DND-41 (cell line): ENCODE measurements around the gene RAD51B.

Experiments
- ATAC-seq: fragments of 200-7000 bp; cut with Tn5 transposase; 3 replicates; pipeline ENCODE4 v1.9.1; 2021; ENCODE audit warnings: low read depth; ENCODE audit not compliant: insufficient read depth
- DNase-seq: peaks from one replicate; pipeline ENCODE4 v3.0.0-alpha.2; 2020
- H2AFZ ChIP-seq: 2 replicates; pipeline ENCODE4 v1.6.0; 2012; ENCODE audit warnings: low read depth, low read length
- H3K27ac ChIP-seq: 2 replicates; pipeline ENCODE4 v1.5.1; 2012; ENCODE audit warnings: low read length, inconsistent platforms
- H3K27me3 ChIP-seq: fragments of 200-600 bp; sonication (generic); 2 replicates; pipeline ENCODE4 v1.6.0; 2012; ENCODE audit warnings: low read length, mild to moderate bottlenecking, inconsistent platforms; ENCODE audit not compliant: insufficient read depth, poor library complexity
- H3K36me3 ChIP-seq: 2 replicates; pipeline ENCODE4 v1.5.1; 2012; ENCODE audit warnings: low read length, inconsistent platforms; ENCODE audit not compliant: insufficient read depth
- H3K4me1 ChIP-seq: 2 replicates; pipeline ENCODE4 v1.5.1; 2012; ENCODE audit warnings: mild to moderate bottlenecking, low read length; ENCODE audit not compliant: insufficient read depth
- H3K4me2 ChIP-seq: 2 replicates; pipeline ENCODE4 v1.6.0; 2012; ENCODE audit warnings: mild to moderate bottlenecking, moderate library complexity, low read length, inconsistent platforms; ENCODE audit not compliant: insufficient read depth
- H3K4me3 ChIP-seq, 2 experiments: fragments of 200-600 bp in 1 of 2; shearing (Covaris generic) in 1 of 2; 2 replicates each; pipeline ENCODE4 v1.5.1; 2012 to 2016; ENCODE audit warnings: inconsistent platforms in 2 of 2, low read length in 2 of 2, mild to moderate bottlenecking in 2 of 2, low read depth in 1 of 2, moderate library complexity in 1 of 2
- H3K79me2 ChIP-seq: 2 replicates; pipeline ENCODE4 v1.6.0; 2012; ENCODE audit warnings: low read length, inconsistent platforms; ENCODE audit not compliant: insufficient read depth
- H3K9ac ChIP-seq: 2 replicates; pipeline ENCODE4 v1.6.0; 2012; ENCODE audit warnings: low read depth, mild to moderate bottlenecking, inconsistent platforms, low read length, moderate library complexity
- H3K9me3 ChIP-seq: 2 replicates; pipeline ENCODE4 v1.5.1; 2012; ENCODE audit warnings: low read length, moderate library complexity, mild to moderate bottlenecking, inconsistent platforms; ENCODE audit not compliant: insufficient read depth, severe bottlenecking
- H4K20me1 ChIP-seq: 2 replicates; pipeline ENCODE4 v1.6.0; 2012; ENCODE audit warnings: low read length; ENCODE audit not compliant: insufficient read depth
- EZH2 ChIP-seq: IDR thresholded peaks from 3 replicates; pipeline ENCODE4 v1.6.1; 2012; ENCODE audit warnings: borderline replicate concordance, low read depth, mild to moderate bottlenecking, moderate library complexity, low read length, inconsistent platforms; ENCODE audit not compliant: severe bottlenecking
- TF ChIP-seq, protein P1 (sequence below): IDR thresholded peaks from 2 replicates; pipeline ENCODE4 v1.5.1; 2012; ENCODE audit warnings: borderline replicate concordance, low read length, moderate library complexity, mild to moderate bottlenecking; ENCODE audit not compliant: poor library complexity, severe bottlenecking; ENCODE audit errors: extremely low read depth

Gene RAD51B

DNA sequence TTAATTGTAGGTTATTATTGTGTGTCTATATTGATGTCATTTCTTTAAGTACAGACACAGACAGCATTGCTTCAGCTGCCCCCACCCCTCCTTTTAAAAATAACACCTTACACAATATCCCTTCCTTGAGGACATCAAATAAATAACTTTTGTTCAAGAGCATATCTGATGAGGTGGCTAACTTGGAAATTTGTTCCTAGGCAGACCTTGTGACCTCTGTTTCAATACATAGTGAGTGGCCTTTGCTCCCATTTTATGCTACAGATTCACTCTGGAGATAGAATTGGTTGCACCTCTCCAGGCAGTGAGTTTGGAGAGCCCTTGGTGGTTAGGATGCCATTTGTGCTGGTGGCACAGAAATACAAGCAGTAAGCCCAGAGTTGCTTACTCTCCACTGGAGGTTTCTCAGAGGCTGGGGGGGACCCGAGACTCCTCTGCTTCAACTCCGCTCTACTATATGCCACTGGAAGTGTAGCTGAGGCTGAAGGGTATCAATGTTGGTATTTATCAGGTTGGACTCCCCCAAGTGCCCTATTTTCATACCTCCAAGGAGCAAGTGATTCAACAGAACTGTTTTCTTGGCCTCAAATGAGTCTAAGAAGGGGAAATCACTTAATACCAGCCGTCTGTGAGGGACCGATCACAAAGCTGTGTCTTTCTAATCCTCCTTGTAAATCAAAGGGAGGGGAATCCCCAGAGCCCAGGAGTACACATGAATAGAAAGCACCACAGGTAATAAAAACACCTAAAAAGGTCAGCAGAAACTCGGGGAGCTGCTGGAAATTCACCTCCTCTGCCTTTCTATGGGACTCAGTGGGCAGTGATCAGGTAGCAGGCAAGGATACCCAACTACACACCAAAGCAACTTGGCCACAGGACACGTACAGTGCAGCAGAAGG lies 463.1 kb downstream of the RAD51B start:
- no peak for TF ChIP-seq EZH2
- TF ChIP-seq, protein P1, sequence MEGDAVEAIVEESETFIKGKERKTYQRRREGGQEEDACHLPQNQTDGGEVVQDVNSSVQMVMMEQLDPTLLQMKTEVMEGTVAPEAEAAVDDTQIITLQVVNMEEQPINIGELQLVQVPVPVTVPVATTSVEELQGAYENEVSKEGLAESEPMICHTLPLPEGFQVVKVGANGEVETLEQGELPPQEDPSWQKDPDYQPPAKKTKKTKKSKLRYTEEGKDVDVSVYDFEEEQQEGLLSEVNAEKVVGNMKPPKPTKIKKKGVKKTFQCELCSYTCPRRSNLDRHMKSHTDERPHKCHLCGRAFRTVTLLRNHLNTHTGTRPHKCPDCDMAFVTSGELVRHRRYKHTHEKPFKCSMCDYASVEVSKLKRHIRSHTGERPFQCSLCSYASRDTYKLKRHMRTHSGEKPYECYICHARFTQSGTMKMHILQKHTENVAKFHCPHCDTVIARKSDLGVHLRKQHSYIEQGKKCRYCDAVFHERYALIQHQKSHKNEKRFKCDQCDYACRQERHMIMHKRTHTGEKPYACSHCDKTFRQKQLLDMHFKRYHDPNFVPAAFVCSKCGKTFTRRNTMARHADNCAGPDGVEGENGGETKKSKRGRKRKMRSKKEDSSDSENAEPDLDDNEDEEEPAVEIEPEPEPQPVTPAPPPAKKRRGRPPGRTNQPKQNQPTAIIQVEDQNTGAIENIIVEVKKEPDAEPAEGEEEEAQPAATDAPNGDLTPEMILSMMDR, result no peak
- no peaks in the 10 kb centered on the region for H3K27me3 ChIP-seq
- peak; percentile 8 for DNase-seq
- no peak overlapping the region for H3K9ac ChIP-seq
- no peak for ATAC-seq
- H3K4me2 ChIP-seq, result no peak overlapping the region
- peak overlapping the region; percentile 6 for H3K27ac ChIP-seq
- no peaks in the 10 kb centered on the region for H3K36me3 ChIP-seq
- H3K4me3 ChIP-seq, result no peak overlapping the region
- peaks cover 42% of the 10 kb centered on the region for H3K4me1 ChIP-seq
- no peak overlapping the region for H2AFZ ChIP-seq
- H4K20me1 ChIP-seq, result no peaks in the 10 kb centered on the region
- H3K79me2 ChIP-seq, result no peaks in the 10 kb centered on the region
- H3K9me3 ChIP-seq, result no peaks in the 10 kb centered on the region

DNA sequence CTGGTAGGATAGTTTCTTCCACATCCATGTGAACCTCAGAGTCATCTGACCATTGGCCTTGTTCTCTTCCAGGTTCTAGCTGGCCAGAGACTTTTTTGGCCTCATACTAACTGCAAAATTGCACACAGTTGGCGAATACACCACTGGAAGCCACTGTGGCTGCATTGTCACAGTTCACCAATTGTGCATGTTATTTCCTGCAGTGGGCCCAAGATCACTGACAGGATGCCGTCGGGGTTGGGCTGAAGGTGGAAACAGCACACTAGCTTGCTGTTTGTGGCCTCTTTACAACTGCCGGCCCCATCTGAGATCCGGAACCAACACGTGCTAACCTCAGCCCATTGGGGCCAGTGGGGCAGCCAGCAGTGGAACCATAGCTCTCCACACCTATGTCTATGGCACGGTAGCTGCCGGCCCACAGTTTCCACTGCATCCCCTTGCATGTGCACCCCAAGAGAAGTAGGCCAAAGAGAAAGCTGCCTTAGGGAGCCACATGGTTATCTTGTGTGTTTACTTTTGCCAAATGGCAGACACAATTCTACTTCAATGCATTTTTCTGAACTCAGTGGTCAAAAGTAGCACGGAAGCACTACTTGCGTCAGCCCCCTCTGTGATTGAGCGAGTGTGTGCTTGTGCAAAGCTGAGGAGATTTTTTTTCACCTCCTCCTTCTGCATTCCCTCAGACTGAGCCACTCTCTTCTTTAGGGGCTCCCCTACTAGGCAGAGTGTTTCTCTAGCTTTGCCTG lies 464.0 kb downstream of the RAD51B start:
- Histone ChIP-seq H4K20me1 (no peaks in the 10 kb centered on the region), H3K36me3 (no peaks in the 10 kb centered on the region), H3K9ac (no peak overlapping the region), H3K79me2 (no peaks in the 10 kb centered on the region), H3K9me3 (no peaks in the 10 kb centered on the region), H3K27me3 (no peaks in the 10 kb centered on the region), H3K27ac (peak overlapping the region; percentile 6), H3K4me1 (peaks cover 42% of the 10 kb centered on the region), H3K4me2 (no peak overlapping the region), H2AFZ (no peak overlapping the region), H3K4me3 (no peak overlapping the region)
- ATAC-seq (peak; percentile 62), DNase-seq (peak; percentile 64)
- TF ChIP-seq EZH2, result no peak
- TF ChIP-seq, protein P1, result peak; percentile 15

DNA sequence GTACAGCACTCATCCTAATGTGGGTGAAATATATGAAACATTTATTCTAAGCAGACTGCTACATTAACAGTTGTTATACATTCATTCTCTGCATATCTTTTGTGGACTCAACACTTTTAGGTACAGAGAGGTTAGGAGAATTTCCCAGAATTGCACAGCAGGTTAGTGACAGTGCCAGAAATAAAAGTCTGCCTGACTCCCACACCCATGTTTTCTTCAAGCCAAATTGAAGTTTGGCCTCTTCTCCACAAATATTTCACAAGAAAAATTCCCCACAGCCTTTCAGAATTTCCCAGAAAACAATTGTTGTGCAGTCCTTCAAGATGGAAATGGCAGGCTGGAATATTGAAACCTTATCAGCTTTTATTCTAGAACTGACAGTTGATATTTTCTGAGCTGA lies 464.8 kb downstream of the RAD51B start:
- no peaks in the 10 kb centered on the region for H3K36me3 ChIP-seq
- H3K9ac ChIP-seq, result no peak overlapping the region
- H4K20me1 ChIP-seq, result no peaks in the 10 kb centered on the region
- no peak overlapping the region for H3K4me2 ChIP-seq
- no peak overlapping the region for H3K27ac ChIP-seq
- no peaks in the 10 kb centered on the region for H3K9me3 ChIP-seq
- TF ChIP-seq EZH2, result no peak
- TF ChIP-seq, protein P1, result no peak
- H3K27me3 ChIP-seq, result no peaks in the 10 kb centered on the region
- no peak overlapping the region for H2AFZ ChIP-seq
- H3K4me3 ChIP-seq, result no peak overlapping the region
- DNase-seq, result no peak
- H3K79me2 ChIP-seq, result no peaks in the 10 kb centered on the region
- peaks cover 42% of the 10 kb centered on the region for H3K4me1 ChIP-seq
- ATAC-seq, result no peak
